Neural cell (in vitro differentiated cells): ENCODE data around the gene ALLC. TPM values are rescaled to one million over a fixed set of nuclear protein-coding genes. Genes with fewer than 3 reads are reported as not detected.

Source experiments
- H2AFZ ChIP-seq: fragments of 200-600, 300-800 bp; sonication (generic), shearing (Covaris generic); 2 replicates; pipeline ENCODE4 v1.6.0; 2014; ENCODE audit warnings: low read depth, mild to moderate bottlenecking, antibody characterized with exemption, low read length, moderate library complexity
- H3F3A ChIP-seq: fragments of 200-600 bp; shearing (Covaris generic); 2 replicates; pipeline ENCODE4 v1.6.1; 2016; ENCODE audit warnings: mild to moderate bottlenecking, moderate library complexity, mixed read lengths, antibody characterized with exemption, low read length; ENCODE audit not compliant: insufficient read depth, poor library complexity, severe bottlenecking
- H3K27ac ChIP-seq: fragments of 200-600, 300-800 bp; sonication (generic), shearing (Covaris generic); 2 replicates; pipeline ENCODE4 v1.5.1; 2014; ENCODE audit warnings: mild to moderate bottlenecking, low read length, moderate library complexity
- H3K27me3 ChIP-seq: fragments of 300-800, 200-600 bp; sonication (generic), shearing (Covaris generic); 2 replicates; pipeline ENCODE4 v1.6.0; 2014; ENCODE audit warnings: mild to moderate bottlenecking, low read depth, low read length, moderate library complexity; ENCODE audit not compliant: insufficient read depth
- H3K36me3 ChIP-seq: fragments of 300-800, 200-600 bp; sonication (generic), shearing (Covaris generic); 2 replicates; pipeline ENCODE4 v1.5.1; 2014; ENCODE audit warnings: mild to moderate bottlenecking, antibody characterized with exemption, low read length, moderate library complexity; ENCODE audit not compliant: insufficient read depth
- H3K4me2 ChIP-seq: fragments of 300-800, 200-600 bp; sonication (generic), shearing (Covaris generic); 2 replicates; pipeline ENCODE4 v1.6.0; 2014; ENCODE audit warnings: mild to moderate bottlenecking, low read length
- H3K4me3 ChIP-seq: fragments of 300-800, 200-600 bp; sonication (generic), shearing (Covaris generic); 2 replicates; pipeline ENCODE4 v1.5.1; 2014; ENCODE audit warnings: mild to moderate bottlenecking, low read length, moderate library complexity
- H3K79me2 ChIP-seq: fragments of 200-600 bp; shearing (Covaris generic); replicated peaks from 2 replicates; pipeline ENCODE4 v1.6.0; 2014; ENCODE audit warnings: mild to moderate bottlenecking, low read length, moderate library complexity; ENCODE audit not compliant: insufficient read depth
- H3K9ac ChIP-seq: fragments of 300-800, 200-600 bp; sonication (generic), shearing (Covaris generic); 2 replicates; pipeline ENCODE4 v1.6.1; 2016; ENCODE audit warnings: mild to moderate bottlenecking, low read length, mixed read lengths
- H3K9me2 ChIP-seq: fragments of 200-600 bp; shearing (Covaris generic); 2 replicates; pipeline ENCODE4 v1.6.1; 2016; ENCODE audit warnings: mild to moderate bottlenecking, low read length, mixed read lengths; ENCODE audit not compliant: insufficient read depth
- H3K9me3 ChIP-seq: fragments of 200-600, 300-800 bp; sonication (generic), shearing (Covaris generic); 2 replicates; pipeline ENCODE4 v1.6.1; 2016; ENCODE audit warnings: mild to moderate bottlenecking, mixed run types, low read length, moderate library complexity, mixed read lengths
- H4K20me1 ChIP-seq: fragments of 200-600 bp; shearing (Covaris generic); 2 replicates; pipeline ENCODE4 v1.6.1; 2016; ENCODE audit warnings: mild to moderate bottlenecking, mixed run types; ENCODE audit not compliant: insufficient read depth
- CTCF ChIP-seq: fragments of 450-650 bp; IDR thresholded peaks from 2 replicates; pipeline ENCODE4 v1.5.1; 2014; ENCODE audit warnings: antibody characterized with exemption, mild to moderate bottlenecking, moderate library complexity; ENCODE audit not compliant: poor library complexity, severe bottlenecking
- EP300 ChIP-seq: fragments of 450-650 bp; conservative IDR thresholded peaks from 2 replicates; pipeline ENCODE4 v1.6.1; 2014; ENCODE audit warnings: antibody characterized with exemption, mild to moderate bottlenecking, moderate library complexity; ENCODE audit not compliant: poor library complexity, severe bottlenecking
- EZH2 ChIP-seq: fragments of 200-600, 300-800 bp; shearing (Covaris generic), sonication (generic); IDR thresholded peaks from 2 replicates; pipeline ENCODE4 v1.6.1; 2014; ENCODE audit warnings: antibody characterized with exemption, low read length, borderline replicate concordance, mild to moderate bottlenecking; ENCODE audit not compliant: insufficient read depth, poor library complexity, severe bottlenecking
- MXI1 ChIP-seq: fragments of 450-650 bp; conservative IDR thresholded peaks from 2 replicates; pipeline ENCODE4 v1.6.1; 2014; ENCODE audit warnings: antibody characterized with exemption, mild to moderate bottlenecking; ENCODE audit not compliant: poor library complexity, severe bottlenecking
- POLR2AphosphoS5 ChIP-seq: IDR thresholded peaks from 2 replicates; pipeline ENCODE4 v1.6.1; 2012
- RAD21 ChIP-seq: fragments of 450-650 bp; conservative IDR thresholded peaks from 2 replicates; pipeline ENCODE4 v1.6.1; 2014; ENCODE audit warnings: antibody characterized with exemption, mild to moderate bottlenecking, moderate library complexity
- REST ChIP-seq: IDR thresholded peaks from 2 replicates; pipeline ENCODE4 v1.6.1; 2012; ENCODE audit warnings: borderline replicate concordance
- SMC3 ChIP-seq: fragments of 450-650 bp; conservative IDR thresholded peaks from 2 replicates; pipeline ENCODE4 v1.6.1; 2014; ENCODE audit warnings: antibody characterized with exemption, mild to moderate bottlenecking, moderate library complexity; ENCODE audit not compliant: poor library complexity
- TAF1 ChIP-seq: IDR thresholded peaks from 2 replicates; pipeline ENCODE4 v1.6.1; 2012; ENCODE audit warnings: low read depth
- polyA plus RNA-seq: library from polyadenylated mRNA; depleted of rRNA; stranded (reverse); fragments of >200 nt; gene quantifications from 2 replicates; pipeline ENCODE4 v1.2.3, GENCODE V29; 2014

Gene ALLC
- polyA plus RNA-seq, 1 donor from 2014 or later: 0.33 TPM

GRCh38 chr2:3620834-3621233 is 37.2 kb upstream of the ALLC start:
- Histone ChIP-seq H3K9ac (no peak overlapping the region), H3K27ac (no peak overlapping the region), H3K36me3 (no peaks in the 10 kb centered on the region), H3K4me2 (no peak overlapping the region), H3K79me2 (no peaks in the 10 kb centered on the region), H3F3A (no peaks in the 10 kb centered on the region), H3K27me3 (no peaks in the 10 kb centered on the region), H3K4me3 (no peak overlapping the region), H3K9me2 (no peaks in the 10 kb centered on the region), H3K9me3 (no peaks in the 10 kb centered on the region), H2AFZ (no peak overlapping the region), H4K20me1 (no peaks in the 10 kb centered on the region)
- TF ChIP-seq EP300 (no peak), RAD21 (no peak), CTCF (no peak), MXI1 (no peak), REST (no peak), POLR2AphosphoS5 (no peak), SMC3 (no peak), EZH2 (no peak), TAF1 (no peak)

- TF ChIP-seq EZH2 (no peak), REST (no peak), CTCF (no peak), POLR2AphosphoS5 (no peak)
- no peak overlapping the region for H3K9ac ChIP-seq
- H4K20me1 ChIP-seq: no peaks in the 10 kb centered on the region
- no peaks in the 10 kb centered on the region for H3K36me3 ChIP-seq
- no peaks in the 10 kb centered on the region for H3K9me3 ChIP-seq
- H3K27me3 ChIP-seq: no peaks in the 10 kb centered on the region
- H2AFZ ChIP-seq: no peak overlapping the region
- H3K79me2 ChIP-seq: no peaks in the 10 kb centered on the region
- H3F3A ChIP-seq: no peaks in the 10 kb centered on the region
- no peaks in the 10 kb centered on the region for H3K9me2 ChIP-seq
- H3K4me2 ChIP-seq: no peak overlapping the region
- no peak overlapping the region for H3K4me3 ChIP-seq
- H3K27ac ChIP-seq: no peak overlapping the region
These were observed 35.0 kb upstream of the ALLC start for GRCh38 chr2:3622967-3623366.
